K562 (cell line): ENCODE results near the gene RAB31. TPM values are rescaled to one million over a fixed set of nuclear protein-coding genes. Genes with fewer than 3 reads are reported as not detected.

Experiments used
- CBX8 ChIP-seq: fragments of 200-600 bp; sonication (generic); IDR thresholded peaks from 2 replicates; pipeline ENCODE4 v1.6.1; 2012; ENCODE audit warnings: borderline replicate concordance, mixed run types, low read depth, mild to moderate bottlenecking, moderate library complexity, mixed read lengths, low read length, control low read depth, inconsistent platforms; ENCODE audit not compliant: poor library complexity, severe bottlenecking; ENCODE audit errors: extremely low read depth
- CHD1 ChIP-seq: fragments of 200-600 bp; sonication (generic); IDR thresholded peaks from one replicate; pipeline ENCODE4 v1.6.1; 2012; ENCODE audit warnings: mild to moderate bottlenecking, moderate library complexity, low read length, inconsistent platforms
- KLF10 ChIP-seq: fragments of 250-450 bp; sonication (Bioruptor Pico); IDR thresholded peaks from 2 replicates; pipeline ENCODE4 v1.6.1; 2021; ENCODE audit warnings: matching md5 sums
- NR3C1 ChIP-seq: sonication (generic); formaldehyde crosslinking; IDR thresholded peaks from 2 replicates; pipeline ENCODE4 v1.8.1; 2022; ENCODE audit warnings: missing genetic modification reagents
- NUFIP1 ChIP-seq: fragments of 450-650 bp; IDR thresholded peaks from 2 replicates; pipeline ENCODE4 v1.6.1; 2018; ENCODE audit not compliant: partially characterized antibody
- PHB ChIP-seq: fragments of 250-450 bp; sonication (Bioruptor Pico); IDR thresholded peaks from 2 replicates; pipeline ENCODE4 v1.5.0; 2021
- RAD21 ChIP-seq, 2 experiments: fragments of 250-450 bp in 1 of 2; fragments of 450-650 bp in 1 of 2; sonication (Bioruptor Pico) in 1 of 2; formaldehyde crosslinking in 1 of 2; IDR thresholded peaks in 1 of 2; conservative IDR thresholded peaks in 1 of 2; 2 replicates each; pipeline versions ENCODE4 v1.4.0 to v1.8.0; 2020 to 2022; ENCODE audit warnings: mild to moderate bottlenecking in 2 of 2, moderate library complexity in 1 of 2
- RBM25 ChIP-seq: fragments of 200-400 bp; formaldehyde crosslinking; IDR thresholded peaks from 2 replicates; pipeline ENCODE4 v1.6.1; 2018; ENCODE audit warnings: low read length, low read depth, moderate library complexity; ENCODE audit not compliant: severe bottlenecking
- RCOR1 ChIP-seq, 2 experiments: IDR thresholded peaks; 2 replicates each; pipeline ENCODE4 v1.6.1; 2012; ENCODE audit warnings: low read depth in 2 of 2, low read length in 2 of 2, borderline replicate concordance in 1 of 2, improper control_type of control experiment in 1 of 2
- SMARCC2 ChIP-seq: fragments of 450-650 bp; IDR thresholded peaks from 2 replicates; pipeline ENCODE4 v1.6.1; 2017; ENCODE audit warnings: antibody characterized with exemption, moderate library complexity, mild to moderate bottlenecking, low read depth
- ZNF143 ChIP-seq: sonication (generic); formaldehyde crosslinking; IDR thresholded peaks from 2 replicates; pipeline ENCODE4 v1.9.0; 2022; ENCODE audit warnings: mild to moderate bottlenecking, missing genetic modification reagents
- ZSCAN32 ChIP-seq: fragments of 450-650 bp; formaldehyde crosslinking; IDR thresholded peaks from 2 replicates; pipeline ENCODE4 v1.4.0; 2020; ENCODE audit warnings: mild to moderate bottlenecking, moderate library complexity
- polyA plus RNA-seq, 8 experiments: library from polyadenylated mRNA; depleted of rRNA in 4 of 8; stranded (reverse) in 5 of 8; unstranded in 3 of 8; fragments of >200 nt; fragmentation: Nextera tagmentation in 2 of 8; fragmentation: Illumina TruSeq in 1 of 8; extraction: Ambion mirVana in 2 of 8; extraction: Trizol in 1 of 8; gene quantifications; 2 replicates each; pipeline versions ENCODE4 v1.2.1 to v1.2.3, GENCODE V29; 2011 to 2014; ENCODE audit warnings: inconsistent platforms in 1 of 8, missing spikeins in 1 of 8
- total RNA-seq, 7 experiments: library from RNA; depleted of rRNA in 6 of 7; stranded (reverse); fragments of >200 nt in 6 of 7; fragmentation: Illumina TruSeq in 2 of 7; extraction: Trizol in 2 of 7; gene quantifications; 2 replicates each; pipeline versions ENCODE4 v1.2.1 to v1.2.3, GENCODE V29; 2011 to 2021; ENCODE audit warnings: low replicate concordance in 1 of 7
- TF ChIP-seq, protein P1 (sequence below): fragments of 450-650 bp; formaldehyde crosslinking; IDR thresholded peaks from 2 replicates; pipeline ENCODE4 v1.4.0; 2020; ENCODE audit warnings: mild to moderate bottlenecking
- TF ChIP-seq, protein P2 (sequence below): sonication (generic); formaldehyde crosslinking; IDR thresholded peaks from 2 replicates; pipeline ENCODE4 v1.8.0; 2022; ENCODE audit warnings: missing genetic modification reagents, mild to moderate bottlenecking, borderline replicate concordance
- TF ChIP-seq, protein P3 (sequence below): fragments of 250-450 bp; sonication (Bioruptor Pico); IDR thresholded peaks from 2 replicates; pipeline ENCODE4 v1.5.1; 2021; ENCODE audit warnings: mild to moderate bottlenecking
- TF ChIP-seq, protein P4 (sequence below): fragments of 250-450 bp; sonication (Bioruptor Pico); IDR thresholded peaks from 2 replicates; pipeline ENCODE4 v1.9.0; 2021; ENCODE audit warnings: mild to moderate bottlenecking, inconsistent platforms
- TF ChIP-seq, protein P5 (sequence below), 2 experiments: fragments of 450-650 bp; conservative IDR thresholded peaks; 2 replicates each; pipeline ENCODE4 v1.6.1; 2017; ENCODE audit warnings: mild to moderate bottlenecking in 2 of 2, moderate library complexity in 2 of 2

Gene RAB31
- total and polyA plus RNA-seq, 9 of the 15 experiments (the other 6 are each of a cell fraction or from before 2014, with no cell fraction given): 20.7 to 70.4 (median 41.3) TPM

DNA sequence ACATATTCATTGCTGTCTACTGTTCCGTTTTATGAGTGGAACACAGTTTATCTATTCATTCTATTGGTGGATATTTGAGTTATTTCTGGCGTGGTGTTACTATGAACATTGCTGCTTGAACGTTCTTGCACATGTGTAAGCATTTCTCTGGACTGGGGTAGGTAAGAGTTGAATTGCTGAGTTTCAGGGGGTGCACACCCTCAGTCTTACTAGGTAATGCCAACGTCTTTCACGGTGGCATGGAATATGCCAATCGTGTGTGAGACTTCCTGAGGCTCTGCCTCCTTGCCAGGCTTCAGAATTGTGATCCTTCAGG lies 121.3 kb downstream of the RAB31 start (continued):
- TF ChIP-seq, protein P1, sequence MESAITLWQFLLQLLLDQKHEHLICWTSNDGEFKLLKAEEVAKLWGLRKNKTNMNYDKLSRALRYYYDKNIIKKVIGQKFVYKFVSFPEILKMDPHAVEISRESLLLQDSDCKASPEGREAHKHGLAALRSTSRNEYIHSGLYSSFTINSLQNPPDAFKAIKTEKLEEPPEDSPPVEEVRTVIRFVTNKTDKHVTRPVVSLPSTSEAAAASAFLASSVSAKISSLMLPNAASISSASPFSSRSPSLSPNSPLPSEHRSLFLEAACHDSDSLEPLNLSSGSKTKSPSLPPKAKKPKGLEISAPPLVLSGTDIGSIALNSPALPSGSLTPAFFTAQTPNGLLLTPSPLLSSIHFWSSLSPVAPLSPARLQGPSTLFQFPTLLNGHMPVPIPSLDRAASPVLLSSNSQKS (CRISPR knock-in tag): no peak
- TF ChIP-seq CHD1 (no peak), SMARCC2 (no peak), KLF10 (CRISPR knock-in tag) (no peak), CBX8 (no peak), NUFIP1 (no peak), PHB (no peak), NR3C1 (CRISPR knock-in tag) (no peak), RAD21 (CRISPR knock-in tag; conservative IDR thresholded peaks at IDR 0.05 in 1 of 2, IDR thresholded peaks at IDR 0.05 in 1 of 2) (no peak; a peak in 1 of 4 replicates), RCOR1 (IDR thresholded peaks at IDR 0.05; ENCODE audit: borderline replicate concordance in 1 of 2, low read depth in 2 of 2, low read length in 2 of 2) (no peak), ZSCAN32 (no peak), RBM25 (no peak), ZNF143 (no peak)
- TF ChIP-seq, protein P2, sequence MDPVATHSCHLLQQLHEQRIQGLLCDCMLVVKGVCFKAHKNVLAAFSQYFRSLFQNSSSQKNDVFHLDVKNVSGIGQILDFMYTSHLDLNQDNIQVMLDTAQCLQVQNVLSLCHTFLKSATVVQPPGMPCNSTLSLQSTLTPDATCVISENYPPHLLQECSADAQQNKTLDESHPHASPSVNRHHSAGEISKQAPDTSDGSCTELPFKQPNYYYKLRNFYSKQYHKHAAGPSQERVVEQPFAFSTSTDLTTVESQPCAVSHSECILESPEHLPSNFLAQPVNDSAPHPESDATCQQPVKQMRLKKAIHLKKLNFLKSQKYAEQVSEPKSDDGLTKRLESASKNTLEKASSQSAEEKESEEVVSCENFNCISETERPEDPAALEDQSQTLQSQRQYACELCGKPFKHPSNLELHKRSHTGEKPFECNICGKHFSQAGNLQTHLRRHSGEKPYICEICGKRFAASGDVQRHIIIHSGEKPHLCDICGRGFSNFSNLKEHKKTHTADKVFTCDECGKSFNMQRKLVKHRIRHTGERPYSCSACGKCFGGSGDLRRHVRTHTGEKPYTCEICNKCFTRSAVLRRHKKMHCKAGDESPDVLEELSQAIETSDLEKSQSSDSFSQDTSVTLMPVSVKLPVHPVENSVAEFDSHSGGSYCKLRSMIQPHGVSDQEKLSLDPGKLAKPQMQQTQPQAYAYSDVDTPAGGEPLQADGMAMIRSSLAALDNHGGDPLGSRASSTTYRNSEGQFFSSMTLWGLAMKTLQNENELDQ (CRISPR knock-in tag): no peak; the same call in 1 of the 2 replicates
- TF ChIP-seq, protein P3, sequence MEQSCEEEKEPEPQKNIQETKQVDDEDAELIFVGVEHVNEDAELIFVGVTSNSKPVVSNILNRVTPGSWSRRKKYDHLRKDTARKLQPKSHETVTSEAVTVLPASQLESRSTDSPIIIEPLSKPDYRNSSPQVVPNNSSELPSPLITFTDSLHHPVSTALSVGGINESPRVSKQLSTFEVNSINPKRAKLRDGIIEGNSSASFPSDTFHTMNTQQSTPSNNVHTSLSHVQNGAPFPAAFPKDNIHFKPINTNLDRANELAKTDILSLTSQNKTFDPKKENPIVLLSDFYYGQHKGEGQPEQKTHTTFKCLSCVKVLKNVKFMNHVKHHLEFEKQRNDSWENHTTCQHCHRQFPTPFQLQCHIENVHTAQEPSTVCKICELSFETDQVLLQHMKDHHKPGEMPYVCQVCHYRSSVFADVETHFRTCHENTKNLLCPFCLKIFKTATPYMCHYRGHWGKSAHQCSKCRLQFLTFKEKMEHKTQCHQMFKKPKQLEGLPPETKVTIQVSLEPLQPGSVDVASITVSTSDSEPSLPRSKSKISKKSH (CRISPR knock-in tag): no peak
- TF ChIP-seq, protein P4, sequence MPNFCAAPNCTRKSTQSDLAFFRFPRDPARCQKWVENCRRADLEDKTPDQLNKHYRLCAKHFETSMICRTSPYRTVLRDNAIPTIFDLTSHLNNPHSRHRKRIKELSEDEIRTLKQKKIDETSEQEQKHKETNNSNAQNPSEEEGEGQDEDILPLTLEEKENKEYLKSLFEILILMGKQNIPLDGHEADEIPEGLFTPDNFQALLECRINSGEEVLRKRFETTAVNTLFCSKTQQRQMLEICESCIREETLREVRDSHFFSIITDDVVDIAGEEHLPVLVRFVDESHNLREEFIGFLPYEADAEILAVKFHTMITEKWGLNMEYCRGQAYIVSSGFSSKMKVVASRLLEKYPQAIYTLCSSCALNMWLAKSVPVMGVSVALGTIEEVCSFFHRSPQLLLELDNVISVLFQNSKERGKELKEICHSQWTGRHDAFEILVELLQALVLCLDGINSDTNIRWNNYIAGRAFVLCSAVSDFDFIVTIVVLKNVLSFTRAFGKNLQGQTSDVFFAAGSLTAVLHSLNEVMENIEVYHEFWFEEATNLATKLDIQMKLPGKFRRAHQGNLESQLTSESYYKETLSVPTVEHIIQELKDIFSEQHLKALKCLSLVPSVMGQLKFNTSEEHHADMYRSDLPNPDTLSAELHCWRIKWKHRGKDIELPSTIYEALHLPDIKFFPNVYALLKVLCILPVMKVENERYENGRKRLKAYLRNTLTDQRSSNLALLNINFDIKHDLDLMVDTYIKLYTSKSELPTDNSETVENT: no peak
- TF ChIP-seq, protein P5, sequence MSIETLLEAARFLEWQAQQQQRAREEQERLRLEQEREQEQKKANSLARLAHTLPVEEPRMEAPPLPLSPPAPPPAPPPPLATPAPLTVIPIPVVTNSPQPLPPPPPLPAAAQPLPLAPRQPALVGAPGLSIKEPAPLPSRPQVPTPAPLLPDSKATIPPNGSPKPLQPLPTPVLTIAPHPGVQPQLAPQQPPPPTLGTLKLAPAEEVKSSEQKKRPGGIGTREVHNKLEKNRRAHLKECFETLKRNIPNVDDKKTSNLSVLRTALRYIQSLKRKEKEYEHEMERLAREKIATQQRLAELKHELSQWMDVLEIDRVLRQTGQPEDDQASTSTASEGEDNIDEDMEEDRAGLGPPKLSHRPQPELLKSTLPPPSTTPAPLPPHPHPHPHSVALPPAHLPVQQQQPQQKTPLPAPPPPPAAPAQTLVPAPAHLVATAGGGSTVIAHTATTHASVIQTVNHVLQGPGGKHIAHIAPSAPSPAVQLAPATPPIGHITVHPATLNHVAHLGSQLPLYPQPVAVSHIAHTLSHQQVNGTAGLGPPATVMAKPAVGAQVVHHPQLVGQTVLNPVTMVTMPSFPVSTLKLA (conservative IDR thresholded peaks at IDR 0.05): no peak
